Measurements from ENCODE around the gene PCDH7. TPM values are rescaled to one million over a fixed set of nuclear protein-coding genes. Genes with fewer than 3 reads are reported as not detected.

PCDH7 gene
- total and polyA plus RNA-seq, 2 donors from 2014 or later, result 1.4 to 10.2 TPM

DNA sequence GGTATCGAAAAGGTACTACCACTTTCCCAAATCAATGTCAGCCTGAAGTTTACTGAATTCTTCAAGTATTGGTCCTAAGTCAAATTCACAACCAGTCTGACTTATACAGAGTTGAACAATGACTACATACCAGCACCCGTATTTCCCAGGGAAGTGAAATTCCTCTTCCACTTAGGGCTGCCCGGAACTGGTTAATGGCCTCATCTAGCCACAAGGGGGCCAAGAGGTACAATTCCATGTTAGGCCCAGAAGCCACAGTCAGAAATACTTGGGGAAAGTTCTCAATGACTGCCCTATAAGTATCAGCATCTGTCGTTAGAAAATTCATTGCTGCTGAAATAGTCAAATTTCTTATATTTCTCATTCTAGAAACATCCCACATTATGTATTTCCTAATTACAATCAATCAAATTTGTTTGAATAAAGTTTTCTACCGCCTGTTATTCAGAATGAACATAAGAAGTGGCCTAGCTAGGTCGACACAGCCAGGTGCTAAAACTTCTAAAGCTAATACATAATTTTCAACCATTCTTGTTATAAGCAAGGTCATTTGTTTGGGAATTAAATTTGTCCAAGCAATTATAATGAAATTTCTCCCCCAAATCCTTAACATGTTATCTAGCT, 5.6 kb upstream of the PCDH7 start:
- peak; percentile 25 for FAIRE-seq

DNA sequence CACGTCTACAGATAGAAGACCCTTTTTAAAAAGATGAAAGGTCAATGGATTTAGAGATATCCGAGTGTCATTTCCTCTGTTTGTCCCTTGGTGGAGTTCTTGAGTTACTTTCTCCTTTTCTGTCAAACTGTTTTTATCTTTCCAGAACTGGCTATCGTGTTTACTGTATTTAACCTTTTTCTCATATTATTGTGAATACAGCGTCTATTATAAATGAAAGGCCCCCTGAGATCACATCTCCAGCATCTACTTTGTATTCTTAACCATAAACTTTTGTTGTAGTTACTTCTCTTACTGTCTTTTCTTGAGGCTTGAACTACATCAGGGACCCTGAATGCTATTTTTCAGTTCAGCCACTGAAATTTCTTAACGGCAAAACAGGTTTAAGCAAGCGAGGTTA, 4.0 kb upstream of the PCDH7 start:
- TF ChIP-seq CTCF (IDR thresholded peaks at IDR 0.05; ENCODE audit: borderline replicate concordance, extremely low read depth, insufficient read depth), result peak; percentile 33

More for the DNA sequence above, 5.6 kb upstream of the PCDH7 start:
- H3K4me1 ChIP-seq (ENCODE audit: control insufficient read depth in 2 of 3, insufficient read depth in 2 of 3, low read depth in 1 of 3, low read length in 3 of 3), result peaks cover 2 to 11% (median 6%) of the 10 kb centered on the region in 3 donors
- intact Hi-C loops (cut with DNase I), result no loop called here
- no peaks in the 10 kb centered on the region for H3K36me3 ChIP-seq (ENCODE audit: control insufficient read depth in 2 of 3, insufficient read depth in 3 of 3, low read length in 3 of 3)
- no peak overlapping the region for H3K9ac ChIP-seq (ENCODE audit: low read length in 3 of 3)
- peak in 4 of 5 donors; percentile 57 to 76 (median 66) for DNase-seq
- H3K27me3 ChIP-seq (ENCODE audit: control insufficient read depth, insufficient read depth, low read length), result no peaks in the 10 kb centered on the region
- H3K4me3 ChIP-seq (ENCODE audit: low read length in 3 of 3), result no peak overlapping the region
- peak; percentile 66 for TF ChIP-seq CTCF (IDR thresholded peaks at IDR 0.05; ENCODE audit: borderline replicate concordance, extremely low read depth, insufficient read depth)
- H3K9me3 ChIP-seq (ENCODE audit: control insufficient read depth in 2 of 3, insufficient read depth in 1 of 3, low read length in 3 of 3), result peaks cover 0 to 4% (median 3%) of the 10 kb centered on the region in 3 donors
- H3K27ac ChIP-seq (ENCODE audit: low read depth in 2 of 2, low read length in 2 of 2), result no peak overlapping the region

DNA sequence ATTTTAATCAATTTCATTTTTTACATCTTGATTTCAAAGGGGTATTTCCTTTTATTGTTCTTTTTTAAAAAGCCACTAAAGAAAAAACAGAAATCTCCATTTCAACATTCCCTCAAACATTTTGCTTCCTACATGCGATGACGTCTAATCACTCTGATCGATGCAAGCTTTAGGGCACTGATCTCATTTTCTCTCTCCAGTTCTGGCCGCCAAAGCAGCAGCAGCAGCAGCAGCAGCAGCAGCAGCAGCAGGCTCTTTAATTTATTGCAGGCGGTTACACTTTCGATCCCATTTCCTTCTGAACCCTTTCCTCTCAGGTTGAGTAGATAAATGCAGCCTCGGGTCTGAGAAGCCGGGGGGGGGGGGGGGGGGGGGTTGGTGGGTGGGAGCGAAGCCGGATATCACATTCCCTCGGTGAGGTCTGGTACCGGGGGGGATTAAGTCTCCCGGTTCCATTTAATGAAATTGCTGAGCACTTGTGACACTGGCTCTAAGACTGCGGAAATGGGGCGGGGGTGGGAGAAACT, 3.4 kb upstream of the PCDH7 start:
- Histone ChIP-seq H3K27me3 (ENCODE audit: control insufficient read depth, insufficient read depth, low read length) (no peaks in the 10 kb centered on the region), H3K4me3 (ENCODE audit: low read length in 3 of 3) (peak overlapping the region; percentile 52 to 81 (median 68)), H3K4me1 (ENCODE audit: control insufficient read depth in 2 of 3, insufficient read depth in 2 of 3, low read depth in 1 of 3, low read length in 3 of 3) (peaks cover 2 to 23% (median 6%) of the 10 kb centered on the region in 3 donors), H3K9ac (ENCODE audit: low read length in 3 of 3) (no peak overlapping the region), H3K36me3 (ENCODE audit: control insufficient read depth in 2 of 3, insufficient read depth in 3 of 3, low read length in 3 of 3) (no peaks in the 10 kb centered on the region), H3K27ac (ENCODE audit: low read depth in 2 of 2, low read length in 2 of 2) (no peak overlapping the region), H3K9me3 (ENCODE audit: control insufficient read depth in 2 of 3, insufficient read depth in 1 of 3, low read length in 3 of 3) (no peaks in the 10 kb centered on the region)
- intact Hi-C loops (cut with DNase I), result no loop called here
- FAIRE-seq (no peak), DNase-seq (peak in 3 of 5 donors; percentile 76 to 87 (median 77))
- no peak for TF ChIP-seq CTCF (IDR thresholded peaks at IDR 0.05; ENCODE audit: borderline replicate concordance, extremely low read depth, insufficient read depth)

More for the DNA sequence above, 4.0 kb upstream of the PCDH7 start:
- Histone ChIP-seq H3K9ac (ENCODE audit: low read length in 3 of 3) (peak overlapping the region in 1 of 3 donors; percentile 2), H3K36me3 (ENCODE audit: control insufficient read depth in 2 of 3, insufficient read depth in 3 of 3, low read length in 3 of 3) (no peaks in the 10 kb centered on the region), H3K4me1 (ENCODE audit: control insufficient read depth in 2 of 3, insufficient read depth in 2 of 3, low read depth in 1 of 3, low read length in 3 of 3) (peaks cover 2 to 18% (median 6%) of the 10 kb centered on the region in 3 donors), H3K9me3 (ENCODE audit: control insufficient read depth in 2 of 3, insufficient read depth in 1 of 3, low read length in 3 of 3) (no peaks in the 10 kb centered on the region), H3K4me3 (ENCODE audit: low read length in 3 of 3) (peak overlapping the region; percentile 1 to 42 (median 40)), H3K27me3 (ENCODE audit: control insufficient read depth, insufficient read depth, low read length) (no peaks in the 10 kb centered on the region), H3K27ac (ENCODE audit: low read depth in 2 of 2, low read length in 2 of 2) (no peak overlapping the region)
- FAIRE-seq (no peak), DNase-seq (peak in 2 of 5 donors; percentile 67 to 71)
- intact Hi-C loops (cut with DNase I), result no loop called here

Measured in kidney (tissue), 14 donors.